Neural progenitor cell (in vitro differentiated cells): ENCODE data around the gene HPSE2.

Source experiments
- CTCF ChIP-seq: fragments of 200-600 bp; sonication (generic); IDR thresholded peaks from 2 replicates; pipeline ENCODE4 v1.5.1; 2017; ENCODE audit warnings: antibody characterized with exemption, mild to moderate bottlenecking
- EZH2 ChIP-seq: fragments of 200-600 bp; sonication (generic); IDR thresholded peaks from 2 replicates; pipeline ENCODE4 v1.6.1; 2017; ENCODE audit warnings: antibody characterized with exemption, mild to moderate bottlenecking, moderate library complexity
- EZH2phosphoT487 ChIP-seq: fragments of 200-600 bp; sonication (generic); IDR thresholded peaks from 2 replicates; pipeline ENCODE4 v1.6.1; 2017; ENCODE audit warnings: antibody characterized with exemption

GRCh38 chr10:99172128-99172738 is 63.4 kb downstream of the HPSE2 start:
- TF ChIP-seq CTCF, result peak; percentile 90
- no peak for TF ChIP-seq EZH2phosphoT487
- no peak for TF ChIP-seq EZH2
